HEK293 (cell line): ENCODE data around the gene CCNG1.

Experiments used
- CTCF ChIA-PET: fragments of 350-600 bp; formaldehyde crosslinking; extraction: SDS; loops from one replicate; lab custom pipeline; 2021; ENCODE audit warnings: antibody characterized with exemption; lab: Yijun Ruan, JAX
- POLR2A ChIA-PET: fragments of 300-600 bp; formaldehyde crosslinking; extraction: SDS; loops from one replicate; lab custom pipeline; 2020; ENCODE audit warnings: antibody characterized with exemption, inconsistent platforms; lab: Yijun Ruan, JAX
- H3K27ac ChIP-seq: fragments of 200-500 bp; sonication (Bioruptor generic); 2 replicates; pipeline ENCODE4 v1.5.1; 2014; ENCODE audit warnings: low read depth, low read length, control low read depth, inconsistent platforms; ENCODE audit errors: extremely low read depth
- H3K36me3 ChIP-seq, 2 experiments: fragments of 200-500 bp in 1 of 2; sonication (Bioruptor generic) in 1 of 2; 1 replicate in 1 of 2; 2 replicates in 1 of 2; pipeline ENCODE4 v1.5.1; 2014 to 2017; ENCODE audit warnings: inconsistent platforms in 2 of 2, low read length in 2 of 2; ENCODE audit not compliant: control insufficient read depth in 2 of 2, insufficient read depth in 1 of 2
- H3K4me1 ChIP-seq: fragments of 200-500 bp; sonication (Bioruptor generic); 2 replicates; pipeline ENCODE4 v1.5.1; 2014; ENCODE audit warnings: mild to moderate bottlenecking, low read length, inconsistent platforms; ENCODE audit not compliant: control insufficient read depth, insufficient read depth
- H3K4me3 ChIP-seq: 2 replicates; pipeline ENCODE4 v1.5.1; 2011; ENCODE audit warnings: low read depth, mild to moderate bottlenecking, control low read depth, low read length, moderate library complexity
- H3K9me3 ChIP-seq: fragments of 200-500 bp; sonication (Bioruptor generic); 2 replicates; pipeline ENCODE4 v1.5.1; 2014; ENCODE audit warnings: low read depth, low read length, inconsistent platforms; ENCODE audit not compliant: control insufficient read depth, insufficient read depth
- CTCF ChIP-seq: fragments of 450-650 bp; formaldehyde crosslinking; IDR thresholded peaks from 2 replicates; pipeline ENCODE4 v1.5.1; 2016; ENCODE audit warnings: missing biosample characterization, missing genetic modification characterization
- GLIS2 ChIP-seq: fragments of 450-650 bp; formaldehyde crosslinking; IDR thresholded peaks from 2 replicates; pipeline ENCODE4 v1.5.1; 2016; ENCODE audit warnings: missing biosample characterization, missing genetic modification characterization
- KLF8 ChIP-seq: fragments of 450-650 bp; formaldehyde crosslinking; IDR thresholded peaks from 2 replicates; pipeline ENCODE4 v1.5.1; 2016; ENCODE audit warnings: missing biosample characterization, missing genetic modification characterization
- OVOL3 ChIP-seq: fragments of 450-650 bp; formaldehyde crosslinking; IDR thresholded peaks from 2 replicates; pipeline ENCODE4 v1.5.1; 2016; ENCODE audit warnings: missing biosample characterization, missing genetic modification characterization
- SP3 ChIP-seq: fragments of 450-650 bp; formaldehyde crosslinking; IDR thresholded peaks from 2 replicates; pipeline ENCODE4 v1.5.1; 2016; ENCODE audit warnings: missing biosample characterization, missing genetic modification characterization
- ZBTB20 ChIP-seq: fragments of 450-650 bp; formaldehyde crosslinking; IDR thresholded peaks from 2 replicates; pipeline ENCODE4 v1.5.1; 2016; ENCODE audit warnings: missing biosample characterization, missing genetic modification characterization
- ZBTB21 ChIP-seq: fragments of 450-650 bp; formaldehyde crosslinking; IDR thresholded peaks from 2 replicates; pipeline ENCODE4 v1.5.1; 2017; ENCODE audit warnings: missing biosample characterization, missing genetic modification characterization
- ZBTB7A ChIP-seq: fragments of 450-650 bp; formaldehyde crosslinking; IDR thresholded peaks from 2 replicates; pipeline ENCODE4 v1.5.1; 2016; ENCODE audit warnings: low read depth, missing biosample characterization, missing genetic modification characterization
- ZFP37 ChIP-seq: fragments of 450-650 bp; formaldehyde crosslinking; IDR thresholded peaks from 2 replicates; pipeline ENCODE4 v1.5.1; 2016; ENCODE audit warnings: missing biosample characterization, missing genetic modification characterization
- ZIC2 ChIP-seq: fragments of 450-650 bp; formaldehyde crosslinking; IDR thresholded peaks from 2 replicates; pipeline ENCODE4 v1.5.1; 2016; ENCODE audit warnings: missing biosample characterization, missing genetic modification characterization
- ZNF174 ChIP-seq: fragments of 450-650 bp; formaldehyde crosslinking; IDR thresholded peaks from 2 replicates; pipeline ENCODE4 v1.5.0; 2017; ENCODE audit warnings: missing biosample characterization, mild to moderate bottlenecking, missing genetic modification characterization
- ZNF2 ChIP-seq: fragments of 450-650 bp; formaldehyde crosslinking; IDR thresholded peaks from 2 replicates; pipeline ENCODE4 v1.5.1; 2016; ENCODE audit warnings: missing biosample characterization, missing genetic modification characterization
- ZNF202 ChIP-seq: fragments of 450-650 bp; formaldehyde crosslinking; IDR thresholded peaks from 2 replicates; pipeline ENCODE4 v1.5.1; 2016; ENCODE audit warnings: missing biosample characterization, missing genetic modification characterization, borderline replicate concordance
- ZNF221 ChIP-seq: fragments of 450-650 bp; formaldehyde crosslinking; IDR thresholded peaks from 2 replicates; pipeline ENCODE4 v1.5.1; 2017; ENCODE audit warnings: missing biosample characterization, missing genetic modification characterization, borderline replicate concordance
- ZNF23 ChIP-seq: fragments of 450-650 bp; formaldehyde crosslinking; IDR thresholded peaks from 2 replicates; pipeline ENCODE4 v1.5.1; 2016; ENCODE audit warnings: missing biosample characterization, missing genetic modification characterization, borderline replicate concordance
- ZNF449 ChIP-seq: fragments of 450-650 bp; formaldehyde crosslinking; IDR thresholded peaks from 2 replicates; pipeline ENCODE4 v1.5.1; 2017; ENCODE audit warnings: missing biosample characterization, mild to moderate bottlenecking, missing genetic modification characterization, moderate library complexity
- ZNF518A ChIP-seq: fragments of 450-650 bp; formaldehyde crosslinking; conservative IDR thresholded peaks from 2 replicates; pipeline ENCODE4 v1.5.1; 2016; ENCODE audit warnings: low read depth, missing biosample characterization, missing genetic modification characterization
- ZNF626 ChIP-seq: fragments of 450-650 bp; sonication (Bioruptor Pico); formaldehyde crosslinking; IDR thresholded peaks from 2 replicates; pipeline ENCODE4 v1.5.1; 2018; ENCODE audit warnings: missing biosample characterization, missing genetic modification characterization, inconsistent platforms
- ZNF701 ChIP-seq: fragments of 450-650 bp; formaldehyde crosslinking; IDR thresholded peaks from 2 replicates; pipeline ENCODE4 v1.5.1; 2016; ENCODE audit warnings: missing biosample characterization, missing genetic modification characterization
- ZNF837 ChIP-seq: fragments of 450-650 bp; formaldehyde crosslinking; IDR thresholded peaks from 2 replicates; pipeline ENCODE4 v1.5.1; 2016; ENCODE audit warnings: missing biosample characterization, missing genetic modification characterization
- TF ChIP-seq, protein P1 (sequence below): fragments of 450-650 bp; formaldehyde crosslinking; conservative IDR thresholded peaks from 2 replicates; pipeline ENCODE4 v1.5.1; 2016; ENCODE audit warnings: low read depth, missing biosample characterization, missing genetic modification characterization

Gene CCNG1

DNA sequence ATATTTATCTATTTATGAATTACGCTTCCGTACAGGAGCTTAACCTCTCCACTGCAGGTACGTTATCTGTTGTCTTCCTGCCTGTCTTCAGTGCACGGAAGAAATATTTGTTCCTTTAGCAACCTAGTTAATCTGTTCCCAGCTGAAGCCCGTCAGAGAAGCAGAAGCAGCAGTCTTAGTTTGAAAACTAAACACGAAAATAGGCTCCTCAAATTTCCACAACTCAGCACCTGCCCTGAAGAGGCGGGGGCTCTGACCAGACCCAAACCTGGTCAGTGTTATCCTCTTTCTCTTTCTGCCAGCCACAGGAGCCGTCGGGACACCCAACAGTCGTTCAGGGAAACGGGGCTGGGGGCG is 22.0 kb downstream of the CCNG1 start:
- TF ChIP-seq OVOL3 (tag by site-specific recombination), result no peak
- TF ChIP-seq, protein P1, sequence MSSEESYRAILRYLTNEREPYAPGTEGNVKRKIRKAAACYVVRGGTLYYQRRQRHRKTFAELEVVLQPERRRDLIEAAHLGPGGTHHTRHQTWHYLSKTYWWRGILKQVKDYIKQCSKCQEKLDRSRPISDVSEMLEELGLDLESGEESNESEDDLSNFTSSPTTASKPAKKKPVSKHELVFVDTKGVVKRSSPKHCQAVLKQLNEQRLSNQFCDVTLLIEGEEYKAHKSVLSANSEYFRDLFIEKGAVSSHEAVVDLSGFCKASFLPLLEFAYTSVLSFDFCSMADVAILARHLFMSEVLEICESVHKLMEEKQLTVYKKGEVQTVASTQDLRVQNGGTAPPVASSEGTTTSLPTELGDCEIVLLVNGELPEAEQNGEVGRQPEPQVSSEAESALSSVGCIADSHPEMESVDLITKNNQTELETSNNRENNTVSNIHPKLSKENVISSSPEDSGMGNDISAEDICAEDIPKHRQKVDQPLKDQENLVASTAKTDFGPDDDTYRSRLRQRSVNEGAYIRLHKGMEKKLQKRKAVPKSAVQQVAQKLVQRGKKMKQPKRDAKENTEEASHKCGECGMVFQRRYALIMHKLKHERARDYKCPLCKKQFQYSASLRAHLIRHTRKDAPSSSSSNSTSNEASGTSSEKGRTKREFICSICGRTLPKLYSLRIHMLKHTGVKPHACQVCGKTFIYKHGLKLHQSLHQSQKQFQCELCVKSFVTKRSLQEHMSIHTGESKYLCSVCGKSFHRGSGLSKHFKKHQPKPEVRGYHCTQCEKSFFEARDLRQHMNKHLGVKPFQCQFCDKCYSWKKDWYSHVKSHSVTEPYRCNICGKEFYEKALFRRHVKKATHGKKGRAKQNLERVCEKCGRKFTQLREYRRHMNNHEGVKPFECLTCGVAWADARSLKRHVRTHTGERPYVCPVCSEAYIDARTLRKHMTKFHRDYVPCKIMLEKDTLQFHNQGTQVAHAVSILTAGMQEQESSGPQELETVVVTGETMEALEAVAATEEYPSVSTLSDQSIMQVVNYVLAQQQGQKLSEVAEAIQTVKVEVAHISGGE (tag by site-specific recombination), result peak; percentile 70
- TF ChIP-seq ZNF202 (tag by site-specific recombination), result no peak
- TF ChIP-seq GLIS2, result no peak
- Histone ChIP-seq H3K9me3 (no peaks in the 10 kb centered on the region), H3K36me3 (peaks cover 25 to 29% of the 10 kb centered on the region in 2 experiments; a peak in 2 of 3 replicates), H3K4me3 (peak overlapping the region; percentile 84), H3K4me1 (peaks cover 10% of the 10 kb centered on the region), H3K27ac (peak overlapping the region; percentile 99)
- CTCF ChIA-PET, result interaction anchor here (0.5 to 2.2 kb wide), 3 partner anchors 14 to 45 kb away, joined by 3 to 8 read pairs (median 4); no protein-coding TSS in a partner anchor
- POLR2A ChIA-PET, result interaction anchor here (1.2 to 5.4 kb wide), 6 partner anchors 9 to 51 kb away, joined by 4 to 166 read pairs (median 16); partner anchors contain the start of genes CCNG1 and MAT2B

DNA sequence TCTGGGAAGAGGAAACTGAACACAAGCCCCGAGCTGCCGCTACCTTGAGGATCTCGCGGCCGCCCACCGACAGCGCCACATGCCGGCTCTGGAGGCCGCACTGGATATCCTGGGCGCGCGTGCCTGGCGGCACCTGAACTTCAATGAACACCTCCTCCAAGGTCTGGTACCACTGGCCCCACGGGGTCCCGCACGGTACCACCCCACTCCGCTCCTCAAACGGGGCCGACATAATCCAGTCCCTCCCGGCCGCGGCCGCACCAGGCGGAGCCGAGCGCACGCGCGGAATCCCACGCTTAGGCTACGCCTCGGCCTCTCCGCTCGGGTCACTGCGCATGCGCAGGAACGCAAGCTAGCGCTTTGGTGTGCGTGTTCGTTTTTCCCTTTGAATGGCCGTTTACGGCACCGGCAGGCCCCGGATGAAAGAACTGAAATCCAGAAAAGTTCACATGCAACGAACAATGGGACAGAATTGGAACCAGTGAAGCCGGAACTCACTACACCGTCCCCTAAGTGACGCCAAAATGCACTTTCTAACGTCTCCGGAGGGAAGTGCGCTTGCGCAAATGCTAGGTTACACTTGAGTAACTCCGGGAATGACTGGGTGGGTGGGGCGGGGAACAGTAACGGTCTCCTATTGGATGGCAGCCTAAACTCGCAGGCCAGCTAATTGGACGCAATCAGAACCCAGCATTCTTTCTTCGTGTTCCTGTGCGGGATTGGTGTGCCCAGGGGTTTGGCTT is 22.6 kb downstream of the CCNG1 start, which contains the start of gene NUDCD2:
Gene NUDCD2 (minus strand): TSS at position 284 of the 743 bp plus-strand sequence. CDS start 52 bp downstream, at position 232.
- H3K36me3 ChIP-seq, result peaks cover 25 to 29% of the 10 kb centered on the region in 2 experiments
- TF ChIP-seq ZNF221 (tag by site-specific recombination) (no peak), CTCF (tag by site-specific recombination) (peak; percentile 89), SP3 (peak; percentile 35), KLF8 (tag by site-specific recombination) (no peak; the same call in 1 of the 2 replicates), ZIC2 (tag by site-specific recombination) (no peak), ZNF174 (no peak), ZBTB21 (0 out of 2 replicates have a peak, but pooled peaks have one; percentile 30), ZBTB20 (peak; percentile 63; the same call in 1 of the 2 replicates), ZNF2 (tag by site-specific recombination) (peak; percentile 71), ZNF518A (tag by site-specific recombination) (no peak), ZFP37 (tag by site-specific recombination) (peak; percentile 85; the same call in 1 of the 2 replicates), ZNF626 (tag by site-specific recombination) (no peak), ZBTB7A (no peak), ZNF449 (peak; percentile 60; the same call in 1 of the 2 replicates), ZNF23 (tag by site-specific recombination) (no peak), ZNF837 (tag by site-specific recombination) (no peak), ZNF701 (tag by site-specific recombination) (no peak)

More for the DNA sequence above, 22.6 kb downstream of the CCNG1 start, which contains the start of gene NUDCD2:
- POLR2A ChIA-PET, result interaction anchor here (0.6 to 5.4 kb wide), 20 partner anchors 10 to 837 kb away, joined by 3 to 166 read pairs (median 4); partner anchors contain the start of genes CCNG1 and MAT2B
- peak within 1 kb of the TSS; percentile 84 for H3K4me3 ChIP-seq
- CTCF ChIA-PET, result interaction anchor here (0.5 to 2.2 kb wide), 6 partner anchors 9 to 112 kb away, joined by 3 to 8 read pairs (median 4); partner anchors contain the start of gene MAT2B
- peaks cover 10% of the 10 kb centered on the region for H3K4me1 ChIP-seq
- peak within 1 kb of the TSS; percentile 99 for H3K27ac ChIP-seq
- H3K9me3 ChIP-seq, result no peaks in the 10 kb centered on the region
